Suprapubic skin (tissue), 4 donors: ENCODE data around the gene DNAH2. TPM values are rescaled to one million over a fixed set of nuclear protein-coding genes. Genes with fewer than 3 reads are reported as not detected.
A peak's percentile ranks its signal among the peaks of the same experiment; 100 is the strongest.

Experiments used
- DNase-seq, 2 donors: peaks; one replicate each; pipeline ENCODE4 v3.0.0-alpha.2; 2019; ENCODE audit warnings: low spot score in 2 of 2
- H3K27ac ChIP-seq: fragments of 200-600 bp; sonication (generic); one replicate; pipeline ENCODE4 v1.5.1; 2019
- H3K27me3 ChIP-seq: fragments of 200-600 bp; sonication (generic); one replicate; pipeline ENCODE4 v1.5.1; 2019
- H3K36me3 ChIP-seq: fragments of 200-600 bp; sonication (generic); one replicate; pipeline ENCODE4 v1.5.1; 2019
- H3K4me1 ChIP-seq: fragments of 200-600 bp; sonication (generic); one replicate; pipeline ENCODE4 v1.5.1; 2019
- H3K4me3 ChIP-seq: fragments of 200-600 bp; sonication (generic); one replicate; pipeline ENCODE4 v1.5.1; 2019; ENCODE audit warnings: mild to moderate bottlenecking
- H3K9me3 ChIP-seq: fragments of 200-600 bp; sonication (generic); one replicate; pipeline ENCODE4 v1.5.1; 2019
- CTCF ChIP-seq, 2 donors: fragments of 200-600 bp in 1 of 2; fragments of 450-650 bp in 1 of 2; sonication (generic) in 1 of 2; IDR thresholded peaks; one replicate each; pipeline ENCODE4 v1.5.1; 2016 to 2019; ENCODE audit warnings: antibody characterized with exemption in 2 of 2, mild to moderate bottlenecking in 1 of 2, moderate library complexity in 1 of 2
- EP300 ChIP-seq: sonication (generic); formaldehyde crosslinking; IDR thresholded peaks from one replicate; pipeline ENCODE4 v1.6.1; 2017; ENCODE audit warnings: antibody characterized with exemption
- POLR2A ChIP-seq, 2 donors: fragments of 450-650 bp; IDR thresholded peaks; one replicate each; pipeline ENCODE4 v1.6.1; 2017; ENCODE audit warnings: antibody characterized with exemption in 2 of 2, mild to moderate bottlenecking in 2 of 2, moderate library complexity in 2 of 2
- POLR2AphosphoS5 ChIP-seq, 3 donors: sonication (generic); formaldehyde crosslinking; IDR thresholded peaks; one replicate each; pipeline ENCODE4 v1.6.1; 2017; ENCODE audit warnings: antibody characterized with exemption in 3 of 3
- WGBS: methylation state at CpG from one replicate; pipeline ENCODE4 v1.1.5; 2018; 5-methylcytosine and 5-hydroxymethylcytosine counted together
- total RNA-seq, 4 donors: library from RNA; depleted of rRNA; stranded (reverse); fragments of >200 nt; gene quantifications; one replicate each; pipeline ENCODE4 v1.1.0, GENCODE V29; 2016

The DNAH2 gene
- total RNA-seq, 4 donors from 2014 or later, result 0.08 to 0.19 TPM; not detected in 2

- Histone ChIP-seq H3K27me3 (no peaks in the 10 kb centered on the region), H3K9me3 (no peaks in the 10 kb centered on the region), H3K4me3 (no peak overlapping the region), H3K36me3 (peaks cover 32% of the 10 kb centered on the region), H3K27ac (no peak overlapping the region), H3K4me1 (no peaks in the 10 kb centered on the region)
- DNase-seq, result no peak
- no peak for TF ChIP-seq POLR2AphosphoS5 (IDR thresholded peaks at IDR 0.05)
- 98% methylated on average over 4 of the region's 4 CpGs for WGBS
Observed at GRCh38 chr17:7697828-7698588, 19.5 kb upstream of the DNAH2 start.

- Histone ChIP-seq H3K9me3 (no peaks in the 10 kb centered on the region), H3K36me3 (peaks cover 28% of the 10 kb centered on the region), H3K27me3 (peaks cover 20% of the 10 kb centered on the region), H3K4me3 (no peak overlapping the region), H3K4me1 (peaks cover 20% of the 10 kb centered on the region), H3K27ac (no peak overlapping the region)
- no peak for DNase-seq
- WGBS, result 91% methylated on average over 7 of the region's 7 CpGs
- TF ChIP-seq POLR2AphosphoS5 (IDR thresholded peaks at IDR 0.05) (no peak), POLR2A (IDR thresholded peaks at IDR 0.05) (no peak), EP300 (no peak), CTCF (IDR thresholded peaks at IDR 0.05) (no peak)
Observed at GRCh38 chr17:7700510-7700909, 17.0 kb upstream of the DNAH2 start.

- 97% methylated on average over 13 of the region's 14 CpGs for WGBS
- Histone ChIP-seq H3K9me3 (no peaks in the 10 kb centered on the region), H3K27ac (no peak overlapping the region), H3K27me3 (peaks cover 27% of the 10 kb centered on the region), H3K4me1 (peaks cover 20% of the 10 kb centered on the region), H3K36me3 (peaks cover 24% of the 10 kb centered on the region), H3K4me3 (no peak overlapping the region)
- no peak for DNase-seq
- TF ChIP-seq CTCF (IDR thresholded peaks at IDR 0.05), result no peak
Observed at GRCh38 chr17:7701681-7702080, 15.9 kb upstream of the DNAH2 start.

- Histone ChIP-seq H3K9me3 (no peaks in the 10 kb centered on the region), H3K4me3 (no peak overlapping the region), H3K27me3 (peaks cover 32% of the 10 kb centered on the region), H3K36me3 (peaks cover 24% of the 10 kb centered on the region), H3K27ac (no peak overlapping the region), H3K4me1 (peaks cover 20% of the 10 kb centered on the region)
- 80% methylated on average over 1 of the region's 13 CpGs for WGBS
- TF ChIP-seq POLR2AphosphoS5 (IDR thresholded peaks at IDR 0.05) (no peak), CTCF (IDR thresholded peaks at IDR 0.05) (no peak), EP300 (no peak), POLR2A (IDR thresholded peaks at IDR 0.05) (no peak)
- no peak for DNase-seq
Observed at GRCh38 chr17:7702776-7703175, 14.8 kb upstream of the DNAH2 start.

- Histone ChIP-seq H3K9me3 (no peaks in the 10 kb centered on the region), H3K36me3 (peaks cover 24% of the 10 kb centered on the region), H3K4me1 (peaks cover 20% of the 10 kb centered on the region), H3K27ac (no peak overlapping the region), H3K4me3 (peak overlapping the region; percentile 58), H3K27me3 (peaks cover 35% of the 10 kb centered on the region)
- TF ChIP-seq POLR2A (IDR thresholded peaks at IDR 0.05) (no peak), POLR2AphosphoS5 (IDR thresholded peaks at IDR 0.05) (no peak), CTCF (IDR thresholded peaks at IDR 0.05) (no peak), EP300 (no peak)
- 19% methylated on average over 19 of the region's 24 CpGs for WGBS
- peak in 1 of 2 donors; percentile 63 for DNase-seq
Observed at GRCh38 chr17:7703584-7704479, 13.7 kb upstream of the DNAH2 start.
